H9 (cell line): Measurements from ENCODE around the gene CATSPER1. TPM values are rescaled to one million over a fixed set of nuclear protein-coding genes. Genes with fewer than 3 reads are reported as not detected.

ENCODE experiments used
- DNase-seq: peaks from one replicate; pipeline ENCODE4 v3.0.0-alpha.2; 2017
- H2AFZ ChIP-seq: one replicate; pipeline ENCODE4 v1.6.1; 2013; ENCODE audit warnings: mild to moderate bottlenecking, low read length, control low read depth, moderate library complexity
- H2AK5ac ChIP-seq: 2 replicates; pipeline ENCODE4 v1.6.1; 2013; ENCODE audit warnings: low read length, control low read depth, mixed read lengths; ENCODE audit not compliant: insufficient read length
- H2BK120ac ChIP-seq: one replicate; pipeline ENCODE4 v1.6.1; 2013; ENCODE audit warnings: low read depth, mild to moderate bottlenecking, low read length, control low read depth, inconsistent platforms; ENCODE audit not compliant: poor library complexity, severe bottlenecking
- H2BK12ac ChIP-seq: 2 replicates; pipeline ENCODE4 v1.6.1; 2013; ENCODE audit warnings: low read length, control low read depth, mixed read lengths, low read depth; ENCODE audit not compliant: insufficient read length
- H2BK15ac ChIP-seq: 2 replicates; pipeline ENCODE4 v1.6.1; 2013; ENCODE audit warnings: low read depth, low read length, control low read depth
- H2BK20ac ChIP-seq: one replicate; pipeline ENCODE4 v1.6.1; 2013; ENCODE audit warnings: low read depth, mild to moderate bottlenecking, low read length, control low read depth, inconsistent platforms; ENCODE audit not compliant: poor library complexity, severe bottlenecking
- H2BK5ac ChIP-seq: 2 replicates; pipeline ENCODE4 v1.6.1; 2013; ENCODE audit warnings: low read length, control low read depth, mixed read lengths; ENCODE audit not compliant: insufficient read length
- H3K14ac ChIP-seq: 2 replicates; pipeline ENCODE4 v1.6.1; 2013; ENCODE audit warnings: low read length, control low read depth; ENCODE audit not compliant: insufficient read depth
- H3K18ac ChIP-seq: 2 replicates; pipeline ENCODE4 v1.6.1; 2013; ENCODE audit warnings: low read depth, mild to moderate bottlenecking, mixed read lengths, low read length, control low read depth; ENCODE audit not compliant: insufficient read length
- H3K23ac ChIP-seq: 2 replicates; pipeline ENCODE4 v1.6.1; 2013; ENCODE audit warnings: low read length, control low read depth, mixed read lengths, low read depth; ENCODE audit not compliant: insufficient read length
- H3K23me2 ChIP-seq: 2 replicates; pipeline ENCODE4 v1.6.1; 2013; ENCODE audit warnings: low read depth, mild to moderate bottlenecking, mixed read lengths, low read length, control low read depth; ENCODE audit not compliant: insufficient read length, poor library complexity, severe bottlenecking
- H3K27ac ChIP-seq: 2 replicates; pipeline ENCODE4 v1.5.1; 2013; ENCODE audit warnings: low read length, control low read depth, mixed read lengths, low read depth; ENCODE audit not compliant: insufficient read length
- H3K27me3 ChIP-seq: 2 replicates; pipeline ENCODE4 v1.6.1; 2013; ENCODE audit warnings: low read length, control low read depth, inconsistent platforms; ENCODE audit not compliant: insufficient read depth
- H3K4ac ChIP-seq: 2 replicates; pipeline ENCODE4 v1.6.1; 2013; ENCODE audit warnings: low read depth, mild to moderate bottlenecking, control low read depth, inconsistent platforms, low read length, moderate library complexity
- H3K4me1 ChIP-seq: 2 replicates; pipeline ENCODE4 v1.6.1; 2013; ENCODE audit warnings: low read length, control low read depth, inconsistent platforms; ENCODE audit not compliant: insufficient read depth
- H3K4me2 ChIP-seq: 2 replicates; pipeline ENCODE4 v1.6.1; 2013; ENCODE audit warnings: low read length, control low read depth, mixed read lengths; ENCODE audit not compliant: insufficient read length, insufficient read depth
- H3K56ac ChIP-seq: 2 replicates; pipeline ENCODE4 v1.6.1; 2013; ENCODE audit warnings: low read depth, mild to moderate bottlenecking, mixed read lengths, low read length, control low read depth; ENCODE audit not compliant: insufficient read length
- H3K79me1 ChIP-seq: 2 replicates; pipeline ENCODE4 v1.6.1; 2013; ENCODE audit warnings: low read depth, mild to moderate bottlenecking, moderate library complexity, low read length, control low read depth, inconsistent platforms; ENCODE audit not compliant: insufficient read depth, poor library complexity, severe bottlenecking
- H3K79me2 ChIP-seq: 2 replicates; pipeline ENCODE4 v1.6.1; 2013; ENCODE audit warnings: low read length, control low read depth, inconsistent platforms; ENCODE audit not compliant: insufficient read depth
- H3K9ac ChIP-seq: 2 replicates; pipeline ENCODE4 v1.6.1; 2013; ENCODE audit warnings: low read length, control low read depth, mixed read lengths; ENCODE audit not compliant: insufficient read length; ENCODE audit errors: extremely low read depth
- H3K9me3 ChIP-seq: one replicate; pipeline ENCODE4 v1.6.1; 2013; ENCODE audit warnings: low read depth, low read length, inconsistent platforms; ENCODE audit not compliant: control insufficient read depth
- H3T11ph ChIP-seq: one replicate; pipeline ENCODE4 v1.6.1; 2013; ENCODE audit warnings: mild to moderate bottlenecking, low read length, control low read depth, inconsistent platforms
- H4K20me1 ChIP-seq: one replicate; pipeline ENCODE4 v1.6.1; 2013; ENCODE audit not compliant: control insufficient read depth, insufficient read length, insufficient read depth
- H4K5ac ChIP-seq: 2 replicates; pipeline ENCODE4 v1.6.1; 2013; ENCODE audit warnings: low read depth, mild to moderate bottlenecking, mixed read lengths, low read length, control low read depth; ENCODE audit not compliant: insufficient read length
- H4K8ac ChIP-seq: replicated peaks from 2 replicates; pipeline ENCODE4 v1.6.1; 2013; ENCODE audit warnings: low read length, control low read depth, mixed read lengths, low read depth; ENCODE audit not compliant: insufficient read length
- H4K91ac ChIP-seq: 2 replicates; pipeline ENCODE4 v1.6.1; 2013; ENCODE audit warnings: low read depth, mild to moderate bottlenecking, moderate library complexity, mixed read lengths, low read length, control low read depth; ENCODE audit not compliant: insufficient read length
- H3K27ac Mint-ChIP-seq, 3 experiments: 2 replicates in 2 of 3; 3 replicates in 1 of 3; pipeline ENCODE4 v1.8.0; 2020 to 2021; ENCODE audit warnings: mixed read lengths in 3 of 3, mild to moderate bottlenecking in 1 of 3, moderate library complexity in 1 of 3
- H3K27me3 Mint-ChIP-seq: 2 replicates; pipeline ENCODE4 v1.8.0; 2021; ENCODE audit warnings: low read depth, mild to moderate bottlenecking, moderate library complexity, mixed read lengths
- H3K36me3 Mint-ChIP-seq, 3 experiments: 2 replicates in 2 of 3; 3 replicates in 1 of 3; pipeline ENCODE4 v1.8.0; 2020 to 2021; ENCODE audit warnings: low read depth in 3 of 3, mixed read lengths in 3 of 3; ENCODE audit not compliant: insufficient read depth in 1 of 3
- H3K4me1 Mint-ChIP-seq, 2 experiments: 2 replicates each; pipeline ENCODE4 v1.8.0; 2020; ENCODE audit warnings: mixed read lengths in 2 of 2
- H3K4me3 Mint-ChIP-seq, 2 experiments: 2 replicates in 1 of 2; 3 replicates in 1 of 2; pipeline ENCODE4 v1.8.0; 2020 to 2021; ENCODE audit warnings: mild to moderate bottlenecking in 2 of 2, mixed read lengths in 2 of 2, moderate library complexity in 1 of 2
- H3K9me3 Mint-ChIP-seq, 2 experiments: 2 replicates in 1 of 2; 3 replicates in 1 of 2; pipeline ENCODE4 v1.8.0; 2020; ENCODE audit warnings: mild to moderate bottlenecking in 2 of 2, mixed read lengths in 2 of 2, moderate library complexity in 1 of 2
- CTCF ChIP-seq: fragments of 200-600 bp; sonication (generic); conservative IDR thresholded peaks from 3 replicates; pipeline ENCODE4 v1.8.0; 2021; ENCODE audit warnings: antibody characterized with exemption, mild to moderate bottlenecking
- WGBS: extraction: QIAGEN DNeasy Blood & Tissue Kit; methylation state at CpG from one replicate; pipeline ENCODE4 v1.1.7; 2013; ENCODE audit warnings: missing lambda C conversion rate, low lambda C conversion rate, mixed read lengths; ENCODE audit not compliant: insufficient read length; ENCODE audit errors: extremely low coverage; 5-methylcytosine and 5-hydroxymethylcytosine counted together
- total RNA-seq: library from RNA; stranded (reverse); gene quantifications from 2 replicates; pipeline ENCODE4 v1.2.1, GENCODE V29; 2021

CATSPER1 gene
- total RNA-seq, 1 experiment from 2014 or later, result not detected

DNA sequence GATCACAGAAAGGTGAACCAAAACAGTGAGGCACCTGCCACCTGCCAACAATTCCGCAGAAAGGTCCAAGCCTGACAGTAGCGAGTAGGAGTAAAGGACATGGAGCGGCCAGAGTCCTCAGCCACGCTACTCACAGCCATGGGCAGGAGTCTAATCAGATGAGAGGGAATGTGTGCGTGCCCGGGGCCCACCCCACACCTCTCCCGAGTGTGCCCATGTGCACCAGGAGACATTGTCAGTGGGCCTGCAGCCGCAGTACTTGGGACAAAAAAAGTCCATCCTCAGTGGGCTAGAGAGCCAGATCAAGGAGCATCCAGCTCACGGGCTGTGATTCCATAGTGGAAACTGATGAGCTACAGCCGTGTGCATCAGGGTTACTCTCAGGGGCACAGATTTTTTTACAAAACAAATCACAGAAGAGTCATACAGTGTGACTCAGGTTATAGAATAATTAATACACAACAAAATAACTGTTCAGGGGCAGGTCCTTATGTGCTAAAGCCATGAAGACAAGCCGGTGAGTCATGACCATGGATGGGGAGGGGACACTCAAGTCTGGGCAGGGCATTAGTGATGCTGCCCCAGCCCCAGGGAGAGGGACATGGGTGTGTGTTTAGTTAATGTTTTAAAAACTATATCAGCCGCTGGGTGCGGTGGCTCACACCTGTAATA is 52.7 kb downstream of the CATSPER1 start:
- no peak overlapping the region for H3K18ac ChIP-seq
- H3K4ac ChIP-seq, result no peak overlapping the region
- no peak overlapping the region for H3K23ac ChIP-seq
- no peaks in the 10 kb centered on the region for H3K9me3 Mint-ChIP-seq
- H2BK120ac ChIP-seq, result no peak overlapping the region
- H2BK20ac ChIP-seq, result no peak overlapping the region
- H2BK12ac ChIP-seq, result no peak overlapping the region
- H3K9ac ChIP-seq, result no peak overlapping the region
- H2BK15ac ChIP-seq, result no peak overlapping the region
- no CpG with 5 or more reads among the region's 13 CpGs for WGBS
- DNase-seq, result no peak
- H3T11ph ChIP-seq, result no peak overlapping the region
- H3K27me3 Mint-ChIP-seq, result no peaks in the 10 kb centered on the region
- no peaks in the 10 kb centered on the region for H3K79me2 ChIP-seq
- no peak overlapping the region for H2AK5ac ChIP-seq
- TF ChIP-seq CTCF, result no peak
- no peaks in the 10 kb centered on the region for H3K4me1 ChIP-seq
- no peak overlapping the region for H2BK5ac ChIP-seq
- no peak overlapping the region for H3K14ac ChIP-seq
- H3K27ac Mint-ChIP-seq, result no peak overlapping the region
- H4K20me1 ChIP-seq, result no peaks in the 10 kb centered on the region
- no peak overlapping the region for H4K8ac ChIP-seq
- H2AFZ ChIP-seq, result no peak overlapping the region
- no peak overlapping the region for H4K91ac ChIP-seq
- no peak overlapping the region for H4K5ac ChIP-seq
- H3K9me3 ChIP-seq, result no peaks in the 10 kb centered on the region
- peaks cover 5 to 6% of the 10 kb centered on the region in 2 experiments for H3K4me1 Mint-ChIP-seq
- no peak overlapping the region for H3K56ac ChIP-seq
- no peaks in the 10 kb centered on the region for H3K27me3 ChIP-seq
- H3K23me2 ChIP-seq, result no peaks in the 10 kb centered on the region
- H3K4me3 Mint-ChIP-seq, result no peak overlapping the region; a peak in 1 of 5 replicates
- no peak overlapping the region for H3K4me2 ChIP-seq
- no peak overlapping the region for H3K27ac ChIP-seq
- no peaks in the 10 kb centered on the region for H3K79me1 ChIP-seq
- peaks cover 40 to 73% (median 64%) of the 10 kb centered on the region in 3 experiments for H3K36me3 Mint-ChIP-seq
